TTC549 (cell line): ENCODE results near the gene DNAL1.

Experiments
- FAIRE-seq: peaks from 2 replicates; lab custom pipeline; 2012; peaks lifted over from hg19 to GRCh38; lab: Jason Lieb, UNC

Gene DNAL1

GRCh38 chr14:73744874-73745529 is 100.2 kb downstream of the DNAL1 start:
- no peak for FAIRE-seq

GRCh38 chr14:73745571-73746519 is 101.1 kb downstream of the DNAL1 start:
- FAIRE-seq = no peak

GRCh38 chr14:73746520-73747378 is 102.0 kb downstream of the DNAL1 start:
- no peak for FAIRE-seq

- FAIRE-seq = no peak
Observed at GRCh38 chr14:73747379-73748211, 102.8 kb downstream of the DNAL1 start.

- no peak for FAIRE-seq
Observed at GRCh38 chr14:73748858-73749357, 104.1 kb downstream of the DNAL1 start.

- no peak for FAIRE-seq
Observed at GRCh38 chr14:73749706-73750530, 105.1 kb downstream of the DNAL1 start.

- FAIRE-seq = no peak
Observed at GRCh38 chr14:73750531-73750901, 105.7 kb downstream of the DNAL1 start.

- FAIRE-seq = no peak
Observed at GRCh38 chr14:73751157-73751691, 106.4 kb downstream of the DNAL1 start.

- FAIRE-seq = no peak
Observed at GRCh38 chr14:73752297-73752992, 107.7 kb downstream of the DNAL1 start.
